Measurements from ENCODE around the gene ALG14. TPM values are rescaled to one million over a fixed set of nuclear protein-coding genes. Genes with fewer than 3 reads are reported as not detected.

Gene ALG14
- polyA plus RNA-seq, 2 donors: 0.88 to 1.3 TPM

- Histone ChIP-seq H3K27ac (ENCODE audit: low read depth in 2 of 2, low read length in 1 of 2) (no peak overlapping the region), H3K36me3 (ENCODE audit: control insufficient read depth in 2 of 2, insufficient read depth in 2 of 2, low read length in 1 of 2) (no peaks in the 10 kb centered on the region), H3K27me3 (ENCODE audit: control insufficient read depth in 1 of 2, insufficient read depth in 2 of 2, low read length in 2 of 2) (no peaks in the 10 kb centered on the region), H3K4me3 (ENCODE audit: low read depth in 1 of 2, low read length in 2 of 2) (no peak overlapping the region), H3K4me1 (ENCODE audit: control insufficient read depth in 2 of 2, insufficient read depth in 2 of 2, low read length in 1 of 2) (no peaks in the 10 kb centered on the region), H3K9me3 (ENCODE audit: control insufficient read depth in 2 of 2, insufficient read depth in 1 of 2, low read depth in 1 of 2, low read length in 1 of 2) (no peaks in the 10 kb centered on the region)
- WGBS, 2 donors: 82 to 88% methylated on average over 1 of the region's 1 CpG
Measured at GRCh38 chr1:95035536-95035935, 37.2 kb downstream of the ALG14 start.

DNA sequence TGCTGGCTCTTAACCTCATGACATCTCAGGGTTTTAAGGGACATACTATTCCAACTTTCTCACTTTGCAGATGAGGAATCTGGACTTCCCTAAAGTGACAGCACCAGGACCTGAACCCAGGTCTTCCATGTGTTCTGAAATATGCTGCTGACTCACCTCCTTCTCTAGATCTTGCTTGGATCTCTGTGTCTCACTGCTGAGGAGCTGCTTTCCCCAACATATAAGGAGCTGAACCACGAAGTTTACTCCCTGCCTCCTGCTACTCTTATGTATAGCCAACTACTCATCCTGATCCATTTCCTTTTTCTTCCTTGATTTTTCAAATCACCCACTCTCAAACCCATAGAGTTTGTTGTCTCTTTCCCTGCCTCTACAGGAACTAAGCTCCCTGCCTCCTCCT, 38.2 kb downstream of the ALG14 start:
- WGBS, 2 donors: 80 to 84% methylated on average over 1 of the region's 1 CpG

DNA sequence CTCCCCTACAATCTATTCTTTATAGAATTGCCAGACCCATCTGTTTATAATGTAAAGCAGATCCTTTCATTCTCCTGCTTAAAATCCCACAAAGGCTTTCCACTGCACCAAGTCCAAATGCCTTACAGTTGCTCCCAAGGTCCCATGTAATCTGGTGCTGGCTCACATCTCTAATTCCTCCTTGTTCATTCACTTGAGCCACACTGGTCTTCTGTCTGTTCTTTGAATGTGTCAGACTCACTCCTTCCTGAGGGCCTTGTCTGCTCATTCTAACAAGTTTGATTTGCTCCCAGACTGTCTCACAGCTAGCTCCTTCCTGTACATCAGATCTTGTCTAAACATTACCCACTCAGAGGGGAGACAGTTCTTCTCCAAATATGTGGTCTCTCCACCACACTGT, 38.9 kb downstream of the ALG14 start:
- Histone ChIP-seq H3K4me3 (ENCODE audit: low read depth in 1 of 2, low read length in 2 of 2) (no peak overlapping the region), H3K27me3 (ENCODE audit: control insufficient read depth in 1 of 2, insufficient read depth in 2 of 2, low read length in 2 of 2) (no peaks in the 10 kb centered on the region), H3K27ac (ENCODE audit: low read depth in 2 of 2, low read length in 1 of 2) (no peak overlapping the region), H3K4me1 (ENCODE audit: control insufficient read depth in 2 of 2, insufficient read depth in 2 of 2, low read length in 1 of 2) (no peaks in the 10 kb centered on the region), H3K9me3 (ENCODE audit: control insufficient read depth in 2 of 2, insufficient read depth in 1 of 2, low read depth in 1 of 2, low read length in 1 of 2) (no peaks in the 10 kb centered on the region), H3K36me3 (ENCODE audit: control insufficient read depth in 2 of 2, insufficient read depth in 2 of 2, low read length in 1 of 2) (no peaks in the 10 kb centered on the region)

More for the DNA sequence above, 38.2 kb downstream of the ALG14 start:
- Histone ChIP-seq H3K36me3 (ENCODE audit: control insufficient read depth in 2 of 2, insufficient read depth in 2 of 2, low read length in 1 of 2) (no peaks in the 10 kb centered on the region), H3K9me3 (ENCODE audit: control insufficient read depth in 2 of 2, insufficient read depth in 1 of 2, low read depth in 1 of 2, low read length in 1 of 2) (no peaks in the 10 kb centered on the region), H3K4me3 (ENCODE audit: low read depth in 1 of 2, low read length in 2 of 2) (no peak overlapping the region), H3K27me3 (ENCODE audit: control insufficient read depth in 1 of 2, insufficient read depth in 2 of 2, low read length in 2 of 2) (no peaks in the 10 kb centered on the region), H3K4me1 (ENCODE audit: control insufficient read depth in 2 of 2, insufficient read depth in 2 of 2, low read length in 1 of 2) (no peaks in the 10 kb centered on the region), H3K27ac (ENCODE audit: low read depth in 2 of 2, low read length in 1 of 2) (no peak overlapping the region)

DNA sequence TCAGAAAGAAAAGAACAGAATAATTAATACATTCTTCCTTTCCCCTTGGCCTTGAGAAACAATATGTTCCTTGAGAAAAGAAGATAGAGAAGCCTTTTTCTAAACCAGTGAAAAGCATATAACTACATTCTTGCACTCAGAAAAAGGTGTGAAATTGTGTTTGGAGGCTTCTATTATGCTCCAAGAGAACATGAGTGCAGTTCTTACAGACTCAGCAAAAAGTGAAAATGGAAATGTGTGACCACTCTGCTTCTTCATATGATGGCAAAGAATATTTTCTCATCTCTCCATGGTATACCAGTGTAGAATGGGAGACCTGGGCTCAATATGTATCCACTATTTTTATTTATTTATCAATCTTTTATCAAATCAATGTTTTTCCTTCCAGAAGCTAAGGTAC, 43.2 kb downstream of the ALG14 start:
- H3K4me3 ChIP-seq (ENCODE audit: low read depth in 1 of 2, low read length in 2 of 2): no peak overlapping the region
- H3K36me3 ChIP-seq (ENCODE audit: control insufficient read depth in 2 of 2, insufficient read depth in 2 of 2, low read length in 1 of 2): no peaks in the 10 kb centered on the region
- no peaks in the 10 kb centered on the region for H3K4me1 ChIP-seq (ENCODE audit: control insufficient read depth in 2 of 2, insufficient read depth in 2 of 2, low read length in 1 of 2)
- H3K27me3 ChIP-seq (ENCODE audit: control insufficient read depth in 1 of 2, insufficient read depth in 2 of 2, low read length in 2 of 2): no peaks in the 10 kb centered on the region
- no peak overlapping the region for H3K27ac ChIP-seq (ENCODE audit: low read depth in 2 of 2, low read length in 1 of 2)
- no peaks in the 10 kb centered on the region for H3K9me3 ChIP-seq (ENCODE audit: control insufficient read depth in 2 of 2, insufficient read depth in 1 of 2, low read depth in 1 of 2, low read length in 1 of 2)

GRCh38 chr1:95028954-95029353, 43.8 kb downstream of the ALG14 start:
- no peaks in the 10 kb centered on the region for H3K27me3 ChIP-seq (ENCODE audit: control insufficient read depth in 1 of 2, insufficient read depth in 2 of 2, low read length in 2 of 2)
- no peak overlapping the region for H3K4me3 ChIP-seq (ENCODE audit: low read depth in 1 of 2, low read length in 2 of 2)
- no peaks in the 10 kb centered on the region for H3K4me1 ChIP-seq (ENCODE audit: control insufficient read depth in 2 of 2, insufficient read depth in 2 of 2, low read length in 1 of 2)
- no peaks in the 10 kb centered on the region for H3K9me3 ChIP-seq (ENCODE audit: control insufficient read depth in 2 of 2, insufficient read depth in 1 of 2, low read depth in 1 of 2, low read length in 1 of 2)
- H3K36me3 ChIP-seq (ENCODE audit: control insufficient read depth in 2 of 2, insufficient read depth in 2 of 2, low read length in 1 of 2): no peaks in the 10 kb centered on the region
- H3K27ac ChIP-seq (ENCODE audit: low read depth in 2 of 2, low read length in 1 of 2): no peak overlapping the region

DNA sequence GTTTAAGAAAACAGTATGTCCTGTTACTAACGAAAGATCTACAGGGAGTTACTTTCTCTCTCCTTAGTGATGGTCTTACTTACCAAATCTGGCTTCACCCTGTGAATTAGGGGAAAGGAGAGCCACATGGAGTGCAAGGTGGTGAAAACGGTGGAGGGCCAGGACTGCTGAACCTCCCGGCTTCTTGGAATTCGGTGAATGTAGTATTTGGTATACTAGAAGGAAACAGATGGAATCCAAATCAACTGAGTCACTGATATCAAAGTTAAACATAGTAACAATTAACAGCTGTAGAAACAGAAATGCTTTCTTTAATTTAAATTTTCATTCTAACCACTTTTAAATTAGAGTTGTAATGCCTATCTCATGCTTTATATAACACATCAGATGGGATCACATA, 45.7 kb downstream of the ALG14 start:
- Histone ChIP-seq H3K27ac (ENCODE audit: low read depth in 2 of 2, low read length in 1 of 2) (no peak overlapping the region), H3K36me3 (ENCODE audit: control insufficient read depth in 2 of 2, insufficient read depth in 2 of 2, low read length in 1 of 2) (no peaks in the 10 kb centered on the region), H3K27me3 (ENCODE audit: control insufficient read depth in 1 of 2, insufficient read depth in 2 of 2, low read length in 2 of 2) (no peaks in the 10 kb centered on the region), H3K4me3 (ENCODE audit: low read depth in 1 of 2, low read length in 2 of 2) (no peak overlapping the region), H3K9me3 (ENCODE audit: control insufficient read depth in 2 of 2, insufficient read depth in 1 of 2, low read depth in 1 of 2, low read length in 1 of 2) (no peaks in the 10 kb centered on the region), H3K4me1 (ENCODE audit: control insufficient read depth in 2 of 2, insufficient read depth in 2 of 2, low read length in 1 of 2) (no peaks in the 10 kb centered on the region)
- WGBS, 2 donors: 86 to 92% methylated on average over 4 of the region's 4 CpGs

DNA sequence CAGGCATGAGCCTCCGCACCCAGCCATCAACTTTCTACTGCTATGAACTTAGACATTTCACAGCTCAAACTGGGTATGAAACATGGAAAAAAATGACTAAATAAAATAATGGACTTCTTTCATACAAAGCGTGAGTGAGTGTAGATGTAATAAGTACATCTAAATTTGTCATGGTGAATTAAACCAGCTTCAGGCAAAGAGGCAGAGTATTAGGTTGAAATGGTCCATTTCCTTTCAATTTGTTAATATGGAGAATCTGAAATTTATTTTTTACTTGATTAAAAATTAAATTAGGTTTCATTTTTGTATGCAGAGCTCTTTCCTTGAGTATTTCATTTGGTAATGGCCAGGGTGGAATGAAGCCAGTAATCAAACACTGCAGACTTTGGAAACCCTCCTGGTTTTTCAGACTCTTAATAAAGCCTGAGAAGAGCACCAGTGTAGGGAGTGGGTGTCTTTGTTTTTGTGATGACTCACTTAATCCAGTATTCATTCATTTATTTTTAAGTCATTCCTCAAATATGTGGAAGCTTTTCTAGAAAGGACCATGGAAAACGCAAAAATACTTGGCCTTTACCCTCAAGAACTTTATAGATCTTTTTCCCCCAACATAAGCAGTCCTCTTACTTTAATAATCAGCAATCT, 49.2 kb downstream of the ALG14 start:
- H3K27me3 ChIP-seq (ENCODE audit: control insufficient read depth in 1 of 2, insufficient read depth in 2 of 2, low read length in 2 of 2): no peaks in the 10 kb centered on the region
- no peaks in the 10 kb centered on the region for H3K36me3 ChIP-seq (ENCODE audit: control insufficient read depth in 2 of 2, insufficient read depth in 2 of 2, low read length in 1 of 2)
- no peaks in the 10 kb centered on the region for H3K4me1 ChIP-seq (ENCODE audit: control insufficient read depth in 2 of 2, insufficient read depth in 2 of 2, low read length in 1 of 2)
- no peak overlapping the region for H3K27ac ChIP-seq (ENCODE audit: low read depth in 2 of 2, low read length in 1 of 2)
- no peak overlapping the region for H3K4me3 ChIP-seq (ENCODE audit: low read depth in 1 of 2, low read length in 2 of 2)
- WGBS, 2 donors: 49 to 60% methylated on average over 3 of the region's 3 CpGs
- H3K9me3 ChIP-seq (ENCODE audit: control insufficient read depth in 2 of 2, insufficient read depth in 1 of 2, low read depth in 1 of 2, low read length in 1 of 2): no peaks in the 10 kb centered on the region

DNA sequence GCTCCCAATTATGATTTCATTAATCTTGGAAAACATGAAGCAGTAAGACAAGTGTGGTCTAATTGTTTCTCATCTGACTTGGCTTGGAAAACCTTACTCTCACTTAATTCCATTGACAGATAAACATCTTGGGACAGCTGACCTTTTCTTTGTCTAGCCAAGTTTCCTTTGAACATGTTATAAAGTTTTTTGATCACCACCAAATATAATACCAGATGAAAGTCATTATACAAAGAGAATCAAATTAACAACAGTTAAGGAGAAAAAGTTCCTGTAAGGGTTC, 50.2 kb downstream of the ALG14 start:
- Histone ChIP-seq H3K9me3 (ENCODE audit: control insufficient read depth in 2 of 2, insufficient read depth in 1 of 2, low read depth in 1 of 2, low read length in 1 of 2) (no peaks in the 10 kb centered on the region), H3K27ac (ENCODE audit: low read depth in 2 of 2, low read length in 1 of 2) (no peak overlapping the region), H3K27me3 (ENCODE audit: control insufficient read depth in 1 of 2, insufficient read depth in 2 of 2, low read length in 2 of 2) (no peaks in the 10 kb centered on the region), H3K4me3 (ENCODE audit: low read depth in 1 of 2, low read length in 2 of 2) (no peak overlapping the region), H3K4me1 (ENCODE audit: control insufficient read depth in 2 of 2, insufficient read depth in 2 of 2, low read length in 1 of 2) (no peaks in the 10 kb centered on the region), H3K36me3 (ENCODE audit: control insufficient read depth in 2 of 2, insufficient read depth in 2 of 2, low read length in 1 of 2) (no peaks in the 10 kb centered on the region)

- WGBS, 2 donors: 43 to 56% methylated on average over 7 of the region's 7 CpGs
- peak overlapping the region; percentile 3 to 10 for H3K27ac ChIP-seq (ENCODE audit: low read depth in 2 of 2, low read length in 1 of 2)
- H3K9me3 ChIP-seq (ENCODE audit: control insufficient read depth in 2 of 2, insufficient read depth in 1 of 2, low read depth in 1 of 2, low read length in 1 of 2): no peaks in the 10 kb centered on the region
- no peak overlapping the region for H3K4me3 ChIP-seq (ENCODE audit: low read depth in 1 of 2, low read length in 2 of 2)
- H3K27me3 ChIP-seq (ENCODE audit: control insufficient read depth in 1 of 2, insufficient read depth in 2 of 2, low read length in 2 of 2): no peaks in the 10 kb centered on the region
- no peaks in the 10 kb centered on the region for H3K4me1 ChIP-seq (ENCODE audit: control insufficient read depth in 2 of 2, insufficient read depth in 2 of 2, low read length in 1 of 2)
- no peaks in the 10 kb centered on the region for H3K36me3 ChIP-seq (ENCODE audit: control insufficient read depth in 2 of 2, insufficient read depth in 2 of 2, low read length in 1 of 2)
Measured at GRCh38 chr1:95021805-95022643, 50.7 kb downstream of the ALG14 start.

DNA sequence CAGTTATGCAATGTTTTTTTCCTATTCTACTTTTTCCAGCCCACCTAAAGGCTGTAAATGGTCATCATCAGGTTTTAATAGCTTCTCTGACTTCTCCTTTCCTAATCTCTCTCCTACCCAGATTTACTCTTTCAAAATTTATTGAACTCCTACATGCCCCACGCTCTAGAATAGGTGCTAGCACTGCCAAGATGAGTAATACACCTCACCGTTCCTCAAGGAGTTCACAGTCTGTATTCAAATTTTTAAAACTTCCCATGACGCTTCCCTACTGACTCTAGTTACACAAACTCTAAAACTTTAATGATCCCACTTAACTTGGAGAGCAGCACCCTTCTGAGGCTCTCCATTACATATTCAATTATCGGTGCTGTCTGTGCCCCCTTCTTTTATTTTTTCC, 51.6 kb downstream of the ALG14 start:
- 48 to 59% methylated on average over 4 of the region's 4 CpGs for WGBS, 2 donors
- Histone ChIP-seq H3K9me3 (ENCODE audit: control insufficient read depth in 2 of 2, insufficient read depth in 1 of 2, low read depth in 1 of 2, low read length in 1 of 2) (no peaks in the 10 kb centered on the region), H3K27ac (ENCODE audit: low read depth in 2 of 2, low read length in 1 of 2) (no peak overlapping the region), H3K27me3 (ENCODE audit: control insufficient read depth in 1 of 2, insufficient read depth in 2 of 2, low read length in 2 of 2) (no peaks in the 10 kb centered on the region), H3K36me3 (ENCODE audit: control insufficient read depth in 2 of 2, insufficient read depth in 2 of 2, low read length in 1 of 2) (no peaks in the 10 kb centered on the region), H3K4me1 (ENCODE audit: control insufficient read depth in 2 of 2, insufficient read depth in 2 of 2, low read length in 1 of 2) (no peaks in the 10 kb centered on the region), H3K4me3 (ENCODE audit: low read depth in 1 of 2, low read length in 2 of 2) (no peak overlapping the region)

All from esophagus (tissue), 2 donors.